K562 (cell line): ENCODE results near the gene PDE8B. TPM values are rescaled to one million over a fixed set of nuclear protein-coding genes. Genes with fewer than 3 reads are reported as not detected.
A peak's percentile ranks its signal among the peaks of the same experiment; 100 is the strongest.

Experiments
- ATAC-seq: fragments of 200-7000 bp; cut with Tn5 transposase; 3 replicates; pipeline ENCODE4 v1.9.1; 2020; ENCODE audit warnings: moderate library complexity
- BruUV-seq: library from RNA; stranded (reverse); fragments of 400-500 nt; replicated peaks from 2 replicates; lab custom pipeline; 2021; lab: Mats Ljungman, UMichigan
- CTCF ChIA-PET: fragments of 300-600 bp; formaldehyde crosslinking; extraction: SDS; loops from one replicate; lab custom pipeline; 2021; ENCODE audit warnings: low intra/inter-chr PET ratio; lab: Yijun Ruan, JAX
- POLR2A ChIA-PET: fragments of 300-600, 350-650 bp; sonication (Branson Sonifier 250); formaldehyde crosslinking; extraction: SDS; loops from one replicate; lab custom pipeline; 2021; ENCODE audit warnings: antibody characterized with exemption, inconsistent platforms; lab: Yijun Ruan, JAX
- DNase-seq, 4 experiments: peaks; one replicate each; pipeline versions ENCODE4 v3.0.0 to v3.0.0-alpha.2; 2011 to 2018; ENCODE audit warnings: low spot score in 3 of 4, mixed read lengths in 3 of 4; ENCODE audit errors: extremely low read depth in 1 of 4
- FAIRE-seq: peaks from 2 replicates; lab custom pipeline; 2011; peaks lifted over from hg19 to GRCh38; lab: Jason Lieb, UNC
- H2AFZ ChIP-seq: 2 replicates; pipeline ENCODE4 v1.6.0; 2011; ENCODE audit warnings: low read depth, low read length, control low read depth, inconsistent platforms
- H3K27ac ChIP-seq: fragments of 200-600 bp; 3 replicates; pipeline ENCODE4 v1.8.0; 2011; ENCODE audit warnings: low read depth, mild to moderate bottlenecking, control low read depth, inconsistent platforms, low read length, moderate library complexity, mixed read lengths; ENCODE audit errors: extremely low read depth
- H3K27me3 ChIP-seq, 2 experiments: fragments of 300-600 bp in 1 of 2; 2 replicates in 1 of 2; 3 replicates in 1 of 2; pipeline versions ENCODE4 v1.6.0 to v1.8.0; 2011; ENCODE audit warnings: inconsistent platforms in 2 of 2, low read length in 2 of 2, mild to moderate bottlenecking in 1 of 2, mixed read lengths in 1 of 2, moderate library complexity in 1 of 2; ENCODE audit not compliant: control insufficient read depth in 2 of 2, insufficient read depth in 2 of 2
- H3K36me3 ChIP-seq: fragments of 300-600 bp; 3 replicates; pipeline ENCODE4 v1.8.0; 2011; ENCODE audit warnings: mild to moderate bottlenecking, low read length, inconsistent platforms; ENCODE audit not compliant: control insufficient read depth, insufficient read depth
- H3K4me1 ChIP-seq, 2 experiments: fragments of 200-600 bp in 1 of 2; replicated peaks in 1 of 2; 2 replicates in 1 of 2; 3 replicates in 1 of 2; pipeline versions ENCODE4 v1.5.1 to v1.8.0; 2011; ENCODE audit warnings: inconsistent platforms in 2 of 2, low read length in 2 of 2, mild to moderate bottlenecking in 1 of 2, mixed read lengths in 1 of 2, moderate library complexity in 1 of 2; ENCODE audit not compliant: control insufficient read depth in 2 of 2, insufficient read depth in 2 of 2
- H3K4me2 ChIP-seq: 2 replicates; pipeline ENCODE4 v1.6.1; 2011; ENCODE audit warnings: low read length, control low read depth, inconsistent platforms, mixed read lengths; ENCODE audit not compliant: insufficient read depth
- H3K4me3 ChIP-seq: fragments of 200-600 bp; sonication (generic), shearing (Covaris generic); 2 replicates; pipeline ENCODE4 v1.5.1; 2016; ENCODE audit warnings: control low read depth, inconsistent platforms
- H3K79me2 ChIP-seq: fragments of 200-600 bp; 3 replicates; pipeline ENCODE4 v1.8.0; 2011; ENCODE audit warnings: low read length, inconsistent platforms; ENCODE audit not compliant: control insufficient read depth, insufficient read depth
- H3K9ac ChIP-seq, 2 experiments: 2 replicates each; pipeline versions ENCODE4 v1.6.0 to v1.6.1; 2011; ENCODE audit warnings: low read depth in 2 of 2, low read length in 2 of 2, control low read depth in 1 of 2, inconsistent platforms in 1 of 2, mild to moderate bottlenecking in 1 of 2, mixed read lengths in 1 of 2; ENCODE audit not compliant: insufficient read depth in 1 of 2
- H3K9me1 ChIP-seq: one replicate; pipeline ENCODE4 v1.6.0; 2011; ENCODE audit warnings: inconsistent platforms, mild to moderate bottlenecking, low read length, moderate library complexity; ENCODE audit not compliant: control insufficient read depth, insufficient read depth
- H3K9me3 ChIP-seq: replicated peaks from 2 replicates; pipeline ENCODE4 v1.5.1; 2011; ENCODE audit warnings: low read depth, low read length, inconsistent platforms; ENCODE audit not compliant: control insufficient read depth, insufficient read depth
- H4K20me1 ChIP-seq: replicated peaks from 2 replicates; pipeline ENCODE4 v1.6.1; 2011; ENCODE audit warnings: low read length, inconsistent platforms, mixed read lengths; ENCODE audit not compliant: control insufficient read depth, insufficient read depth
- NFIC ChIP-seq: fragments of 450-650 bp; IDR thresholded peaks from 2 replicates; pipeline ENCODE4 v1.6.1; 2017; ENCODE audit warnings: mild to moderate bottlenecking, inconsistent platforms
- RNF2 ChIP-seq: sonication (generic); IDR thresholded peaks from 2 replicates; pipeline ENCODE4 v1.6.1; 2016
- SPI1 ChIP-seq: IDR thresholded peaks from 2 replicates; pipeline ENCODE4 v1.6.1; 2011; ENCODE audit warnings: low read depth, low read length, control low read depth, borderline replicate concordance
- ZFX ChIP-seq: sonication (generic); formaldehyde crosslinking; IDR thresholded peaks from 2 replicates; pipeline ENCODE4 v1.8.0; 2022; ENCODE audit warnings: mild to moderate bottlenecking, missing genetic modification reagents, moderate library complexity
- ZNF175 ChIP-seq: fragments of 200-800 bp; sonication (Bioruptor generic); IDR thresholded peaks from 2 replicates; pipeline ENCODE4 v1.6.1; 2016; ENCODE audit warnings: low read depth, mild to moderate bottlenecking, missing genetic modification characterization, missing compliant biosample characterization
- ZNF263 ChIP-seq: sonication (generic); formaldehyde crosslinking; IDR thresholded peaks from 2 replicates; pipeline ENCODE4 v1.8.0; 2022; ENCODE audit warnings: mild to moderate bottlenecking, missing genetic modification reagents, borderline replicate concordance
- ZNF586 ChIP-seq: fragments of 450-650 bp; formaldehyde crosslinking; conservative IDR thresholded peaks from 2 replicates; pipeline ENCODE4 v1.4.0; 2020; ENCODE audit warnings: mild to moderate bottlenecking, moderate library complexity
- WGBS: fragments of 100-300 bp; shearing (Covaris generic); methylation state at CpG from one replicate; pipeline ENCODE4 v1.1.6; 2016; ENCODE audit warnings: low coverage, mixed read lengths; ENCODE audit not compliant: insufficient coverage; ENCODE audit errors: missing lambda C conversion rate; 5-methylcytosine and 5-hydroxymethylcytosine counted together
- in situ Hi-C: fragments of 300-500 bp; cut with MboI; formaldehyde crosslinking; loops from 4 replicates; pipeline ENCODE4 v1.15.0; 2018; ENCODE audit warnings: inconsistent platforms, mixed read lengths
- intact Hi-C: fragments of 100-400 bp; cut with micrococcal nuclease; formaldehyde crosslinking; loops from 2 replicates; pipeline ENCODE4 v1.14.2; 2022
- polyA plus RNA-seq, 8 experiments: library from polyadenylated mRNA; depleted of rRNA in 4 of 8; stranded (reverse) in 5 of 8; unstranded in 3 of 8; fragments of >200 nt; fragmentation: Nextera tagmentation in 2 of 8; fragmentation: Illumina TruSeq in 1 of 8; extraction: Ambion mirVana in 2 of 8; extraction: Trizol in 1 of 8; gene quantifications; 2 replicates each; pipeline versions ENCODE4 v1.2.1 to v1.2.3, GENCODE V29; 2011 to 2014; ENCODE audit warnings: inconsistent platforms in 1 of 8, missing spikeins in 1 of 8
- total RNA-seq, 7 experiments: library from RNA; depleted of rRNA in 6 of 7; stranded (reverse); fragments of >200 nt in 6 of 7; fragmentation: Illumina TruSeq in 2 of 7; extraction: Trizol in 2 of 7; gene quantifications; 2 replicates each; pipeline versions ENCODE4 v1.2.1 to v1.2.3, GENCODE V29; 2011 to 2021; ENCODE audit warnings: low replicate concordance in 1 of 7

Gene PDE8B
- total and polyA plus RNA-seq, 9 of the 15 experiments (the other 6 are each of a cell fraction or from before 2014, with no cell fraction given), result 0.15 to 0.28 TPM; not detected in 7

DNA sequence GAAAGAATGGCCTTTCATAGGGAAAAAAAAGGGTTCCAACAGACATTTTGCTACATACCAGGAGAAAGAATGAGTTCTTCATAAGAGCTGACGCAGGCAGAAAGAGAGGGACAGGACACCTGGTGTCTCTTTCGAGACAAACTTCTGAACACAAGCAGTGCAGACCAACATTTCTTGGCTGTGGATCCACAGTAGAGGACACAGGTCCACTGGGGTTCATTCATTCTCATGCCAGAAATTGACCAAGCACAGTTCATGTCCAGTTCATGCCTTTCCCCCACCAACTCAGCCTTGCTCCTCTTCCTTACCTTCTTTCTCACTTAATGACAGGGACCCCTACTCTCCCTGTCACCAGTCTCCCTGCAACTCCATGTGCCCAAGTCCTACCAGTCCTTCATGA is 144.0 kb downstream of the PDE8B start (continued):
- TF ChIP-seq ZNF263 (no peak), ZFX (CRISPR knock-in tag) (no peak)
- TF ChIP-seq, all 486 proteins: peak for 0

DNA sequence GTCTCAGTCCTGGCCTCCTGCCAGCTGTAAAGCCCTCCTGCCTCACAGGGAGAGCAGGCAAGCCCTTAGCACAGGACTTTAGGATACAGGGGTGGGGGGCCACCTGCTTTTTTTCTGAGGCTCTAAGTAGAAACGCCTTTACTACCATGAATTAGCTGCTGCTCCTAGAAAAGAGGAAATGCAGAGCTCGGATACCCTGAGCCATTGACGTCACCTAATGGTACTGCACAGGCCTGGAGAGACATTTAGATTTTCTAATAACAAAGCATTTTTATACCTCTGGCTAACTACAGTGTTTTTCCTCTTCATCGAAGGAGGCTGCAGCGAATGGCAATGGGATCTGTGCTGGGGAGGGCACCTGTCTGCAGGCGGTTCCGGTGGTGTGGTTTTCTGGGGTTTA is 144.6 kb downstream of the PDE8B start:
- TF ChIP-seq SPI1, result peak; percentile 79
- no peak for TF ChIP-seq ZNF586 (CRISPR knock-in tag)
- 0 out of 2 replicates have a peak, but pooled peaks have one; percentile 44 for TF ChIP-seq NFIC
- TF ChIP-seq RNF2, result no peak
- TF ChIP-seq ZNF175, result no peak
- no peak overlapping the region for H3K4me3 ChIP-seq
- peaks cover 5 to 42% of the 10 kb centered on the region in 2 experiments; a peak in 3 of 5 replicates for H3K27me3 ChIP-seq
- intact Hi-C loops (no loop called here), in situ Hi-C loops (no loop called here)
- no peaks in the 10 kb centered on the region for H3K9me3 ChIP-seq
- H3K27ac ChIP-seq, result no peak overlapping the region
- no peaks in the 10 kb centered on the region for H3K79me2 ChIP-seq
- no peak overlapping the region for H2AFZ ChIP-seq
- H4K20me1 ChIP-seq, result no peaks in the 10 kb centered on the region
- peaks cover 3% of the 10 kb centered on the region for H3K9me1 ChIP-seq
- 1% methylated on average over 7 of the region's 7 CpGs for WGBS
- ATAC-seq (no peak), DNase-seq (no peak), FAIRE-seq (no peak)
- H3K36me3 ChIP-seq, result no peaks in the 10 kb centered on the region
- no peak overlapping the region for H3K9ac ChIP-seq
- CTCF ChIA-PET, result no interaction called here
- BruUV-seq, result no TSS peak
- no peak overlapping the region for H3K4me2 ChIP-seq
- POLR2A ChIA-PET, result no interaction called here
- H3K4me1 ChIP-seq, result no peaks in the 10 kb centered on the region; a peak in 1 of 5 replicates
